ENCODE results near the gene TMEM97. TPM values are rescaled to one million over a fixed set of nuclear protein-coding genes. Genes with fewer than 3 reads are reported as not detected.

TMEM97 gene
- total RNA-seq, 1 experiment from 2014 or later, result 55.6 TPM

GRCh38 chr17:28271431-28271830 is 47.6 kb upstream of the TMEM97 start:
- H3K4me2 ChIP-seq (ENCODE audit: low read length), result no peak overlapping the region
- TF ChIP-seq SRF (IDR thresholded peaks at IDR 0.05; ENCODE audit: low read depth) (no peak), ZNF274 (IDR thresholded peaks at IDR 0.05; ENCODE audit: low read depth, low read length) (no peak), EZH2 (IDR thresholded peaks at IDR 0.05) (no peak), CTCF (IDR thresholded peaks at IDR 0.05 in 2 of 3, conservative IDR thresholded peaks at IDR 0.05 in 1 of 3; ENCODE audit: borderline replicate concordance in 1 of 3, insufficient read depth in 1 of 3, low read depth in 2 of 3, low read length in 2 of 3) (no peak), CBX3 (IDR thresholded peaks at IDR 0.05; ENCODE audit: low read depth) (no peak), TCF7L2 (IDR thresholded peaks at IDR 0.05; ENCODE audit: borderline replicate concordance, extremely low read depth, insufficient read depth, insufficient read length) (no peak), POLR2A (IDR thresholded peaks at IDR 0.05; ENCODE audit: borderline replicate concordance, extremely low read depth, insufficient read depth, insufficient read length) (no peak), JUND (IDR thresholded peaks at IDR 0.05) (no peak), REST (IDR thresholded peaks at IDR 0.05; ENCODE audit: low read depth) (no peak), RAD21 (IDR thresholded peaks at IDR 0.05; ENCODE audit: low read depth) (no peak), SIN3A (IDR thresholded peaks at IDR 0.05; ENCODE audit: low read depth) (no peak), EZH2phosphoT487 (IDR thresholded peaks at IDR 0.05; ENCODE audit: borderline replicate concordance) (no peak), CEBPB (IDR thresholded peaks at IDR 0.05; ENCODE audit: low read depth) (no peak), FOSL1 (IDR thresholded peaks at IDR 0.05; ENCODE audit: low read depth) (no peak), MAX (IDR thresholded peaks at IDR 0.05) (no peak), SP1 (IDR thresholded peaks at IDR 0.05; ENCODE audit: low read depth) (no peak), ELF1 (IDR thresholded peaks at IDR 0.05; ENCODE audit: borderline replicate concordance, low read depth) (no peak), POLR2AphosphoS5 (IDR thresholded peaks at IDR 0.05; ENCODE audit: low read depth, low read length) (no peak)
- intact Hi-C loops (cut with micrococcal nuclease), result no loop called here
- no peak overlapping the region for H3K4me3 ChIP-seq (replicated peaks in 1 of 2; ENCODE audit: low read depth in 1 of 2, low read length in 2 of 2)
- H3K9me3 ChIP-seq (ENCODE audit: control insufficient read depth in 1 of 2, insufficient read depth in 1 of 2, low read depth in 1 of 2, low read length in 2 of 2), result peaks cover 0 to 4% of the 10 kb centered on the region in 2 experiments; a peak in 1 of 4 replicates
- POLR2A ChIA-PET, result no interaction called here
- H3K9me2 ChIP-seq (ENCODE audit: insufficient read depth), result no peaks in the 10 kb centered on the region
- H2AFZ ChIP-seq (ENCODE audit: low read depth, low read length, poor library complexity, severe bottlenecking), result no peak overlapping the region
- H3K27me3 ChIP-seq (ENCODE audit: insufficient read depth, low read length), result 0 out of 2 replicates have a peak, but pooled peaks cover 4% of the 10 kb centered on the region
- RAD21 ChIA-PET (ENCODE audit: low non-redundant PET in 1 of 2, low total read pairs in 2 of 2, uncharacterized antibody in 2 of 2, unreplicated experiment in 2 of 2), result no interaction called here
- CTCF ChIA-PET, result no interaction called here
- no peaks in the 10 kb centered on the region for H4K20me1 ChIP-seq (ENCODE audit: insufficient read depth)
- no TSS peak for BruUV-seq (replicated peaks)
- no peaks in the 10 kb centered on the region for H3K4me1 ChIP-seq (ENCODE audit: control insufficient read depth in 1 of 2, insufficient read depth in 2 of 2, low read length in 2 of 2)
- no peak overlapping the region for H3K9ac ChIP-seq (ENCODE audit: low read length)
- H3K27ac ChIP-seq (ENCODE audit: low read depth, low read length), result no peak overlapping the region
- DNase-seq (ENCODE audit: low read depth, low spot score) (no peak), ATAC-seq (no peak)
- no peaks in the 10 kb centered on the region for H3K79me2 ChIP-seq (ENCODE audit: insufficient read depth, low read length)
- H3K36me3 ChIP-seq (ENCODE audit: control insufficient read depth in 1 of 2, insufficient read depth in 2 of 2, low read length in 2 of 2), result no peaks in the 10 kb centered on the region
